Calu3 (cell line): Measurements from ENCODE around the gene CST8. TPM values are rescaled to one million over a fixed set of nuclear protein-coding genes. Genes with fewer than 3 reads are reported as not detected.

Experiments
- BruUV-seq: library from RNA; stranded (reverse); fragments of 400-500 nt; replicated peaks from 2 replicates; lab custom pipeline; 2021; lab: Mats Ljungman, UMichigan
- CTCF ChIA-PET: fragments of 300-600 bp; sonication (Branson Sonifier 250); formaldehyde crosslinking; loops from one replicate; lab custom pipeline; 2022; ENCODE audit warnings: antibody characterized with exemption; lab: Charles Lee
- DNase-seq: peaks from one replicate; pipeline ENCODE4 v3.0.0; 2022
- H3K27ac Mint-ChIP-seq: one replicate; pipeline ENCODE4 v1.8.0; 2022; ENCODE audit warnings: mixed read lengths; ENCODE audit not compliant: unreplicated experiment
- H3K27me3 Mint-ChIP-seq: one replicate; pipeline ENCODE4 v1.8.0; 2022; ENCODE audit warnings: mixed read lengths; ENCODE audit not compliant: unreplicated experiment
- H3K36me3 Mint-ChIP-seq: one replicate; pipeline ENCODE4 v1.8.0; 2022; ENCODE audit warnings: mild to moderate bottlenecking, moderate library complexity, mixed read lengths; ENCODE audit not compliant: insufficient read depth, unreplicated experiment
- H3K4me1 Mint-ChIP-seq: one replicate; pipeline ENCODE4 v1.8.0; 2022; ENCODE audit warnings: mild to moderate bottlenecking, low read depth, mixed read lengths; ENCODE audit not compliant: unreplicated experiment
- H3K4me3 Mint-ChIP-seq: one replicate; pipeline ENCODE4 v1.8.0; 2022; ENCODE audit warnings: mild to moderate bottlenecking, low read depth, moderate library complexity, mixed read lengths; ENCODE audit not compliant: unreplicated experiment
- H3K9me3 Mint-ChIP-seq: one replicate; pipeline ENCODE4 v1.8.0; 2022; ENCODE audit warnings: low read depth, mixed read lengths; ENCODE audit not compliant: unreplicated experiment
- CTCF ChIP-seq: fragments of 200-600 bp; IDR thresholded peaks from one replicate; pipeline ENCODE4 v1.8.0; 2022; ENCODE audit warnings: antibody characterized with exemption; ENCODE audit not compliant: unreplicated experiment
- intact Hi-C: fragments of 100-400 bp; cut with micrococcal nuclease; formaldehyde crosslinking; loops from one replicate; pipeline ENCODE4 v1.10.0; 2022; ENCODE audit not compliant: unreplicated experiment
- total RNA-seq: library from RNA; stranded (reverse); gene quantifications from 2 replicates; pipeline ENCODE4 v1.2.3, GENCODE V29; 2022

The CST8 gene
- total RNA-seq, 1 experiment from 2014 or later, result not detected

GRCh38 chr20:23519556-23519955 is 28.6 kb downstream of the CST8 start:
- intact Hi-C loops, result no loop called here
- Mint-ChIP-seq H3K4me3 (no peak overlapping the region), H3K9me3 (no peaks in the 10 kb centered on the region), H3K36me3 (no peaks in the 10 kb centered on the region), H3K27ac (no peak overlapping the region), H3K27me3 (no peaks in the 10 kb centered on the region), H3K4me1 (no peaks in the 10 kb centered on the region)
- DNase-seq, result no peak
- CTCF ChIA-PET, result no interaction called here
- no peak for TF ChIP-seq CTCF
- BruUV-seq, result no TSS peak

DNA sequence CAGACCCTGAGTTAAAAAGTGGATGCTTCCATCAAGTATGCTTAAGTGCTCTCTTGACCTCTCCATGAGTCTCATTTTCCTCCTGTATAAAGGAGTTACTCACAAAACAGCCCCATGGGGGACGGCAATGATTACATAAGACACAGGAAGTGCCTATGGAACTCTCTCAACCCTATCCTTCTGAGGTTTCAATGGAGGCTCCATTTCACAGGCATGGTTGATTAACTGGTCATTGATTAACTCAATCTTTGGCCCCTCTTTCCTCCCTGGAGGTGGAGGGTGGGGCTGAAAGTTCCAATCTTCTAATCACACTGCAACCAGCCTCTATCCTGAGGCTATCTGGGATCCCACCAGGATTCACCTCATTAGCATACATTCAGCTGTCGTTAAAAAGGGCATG is 29.3 kb downstream of the CST8 start:
- no peak overlapping the region for H3K27ac Mint-ChIP-seq
- no peaks in the 10 kb centered on the region for H3K9me3 Mint-ChIP-seq
- no peaks in the 10 kb centered on the region for H3K27me3 Mint-ChIP-seq
- no peak overlapping the region for H3K4me3 Mint-ChIP-seq
- TF ChIP-seq CTCF, result no peak
- no peaks in the 10 kb centered on the region for H3K4me1 Mint-ChIP-seq
- CTCF ChIA-PET, result no interaction called here
- no peaks in the 10 kb centered on the region for H3K36me3 Mint-ChIP-seq
- intact Hi-C loops, result no loop called here
- DNase-seq, result no peak
- no TSS peak for BruUV-seq

DNA sequence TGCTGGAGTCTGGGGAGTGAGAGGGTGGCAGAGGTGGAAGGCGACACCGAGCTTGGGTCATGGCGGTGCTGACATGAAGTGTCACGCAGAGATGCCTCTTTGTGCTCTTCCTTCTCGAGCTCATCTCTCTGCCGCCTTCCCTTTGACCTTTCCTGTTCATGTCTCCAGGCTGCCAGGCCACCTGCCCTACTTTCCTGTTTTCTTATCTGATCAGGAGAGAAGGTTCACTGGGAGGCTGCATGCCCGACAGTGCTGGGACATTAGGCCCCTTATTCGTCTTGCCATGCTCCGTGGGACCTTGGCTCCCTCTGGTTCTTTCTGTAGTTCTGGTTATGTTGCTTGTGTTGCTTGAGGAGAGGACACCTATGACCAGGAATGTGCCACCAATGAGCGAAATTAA is 33.2 kb downstream of the CST8 start:
- BruUV-seq, result no TSS peak
- no peaks in the 10 kb centered on the region for H3K27me3 Mint-ChIP-seq
- no peaks in the 10 kb centered on the region for H3K36me3 Mint-ChIP-seq
- TF ChIP-seq CTCF, result no peak
- intact Hi-C loops, result no loop called here
- no peak overlapping the region for H3K4me3 Mint-ChIP-seq
- CTCF ChIA-PET, result no interaction called here
- DNase-seq, result no peak
- peaks cover 7% of the 10 kb centered on the region for H3K9me3 Mint-ChIP-seq
- no peak overlapping the region for H3K27ac Mint-ChIP-seq
- H3K4me1 Mint-ChIP-seq, result no peaks in the 10 kb centered on the region

DNA sequence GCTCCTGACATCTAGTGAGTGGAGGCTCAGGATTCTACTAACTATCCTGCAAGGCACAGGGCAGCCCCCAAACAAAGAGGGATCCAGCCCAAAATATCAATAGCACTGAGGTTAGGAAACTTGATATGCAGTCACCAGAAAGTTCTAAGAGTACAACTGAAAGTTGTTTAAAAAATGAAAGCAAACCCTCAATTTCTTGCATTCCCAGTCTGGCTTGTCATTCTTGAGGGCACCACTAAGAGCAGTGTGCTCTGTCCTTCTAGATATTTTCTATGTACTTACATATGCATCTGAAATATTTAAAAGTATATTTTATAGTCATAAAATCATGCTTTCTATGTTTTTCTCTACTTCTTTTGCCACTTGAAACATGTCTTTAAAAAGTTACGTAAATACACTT is 35.9 kb downstream of the CST8 start:
- H3K27ac Mint-ChIP-seq, result no peak overlapping the region
- no peak for DNase-seq
- H3K9me3 Mint-ChIP-seq, result peaks cover 7% of the 10 kb centered on the region
- TF ChIP-seq CTCF, result no peak
- no TSS peak for BruUV-seq
- H3K27me3 Mint-ChIP-seq, result no peaks in the 10 kb centered on the region
- no peak overlapping the region for H3K4me3 Mint-ChIP-seq
- H3K36me3 Mint-ChIP-seq, result no peaks in the 10 kb centered on the region
- CTCF ChIA-PET, result no interaction called here
- H3K4me1 Mint-ChIP-seq, result no peaks in the 10 kb centered on the region
- intact Hi-C loops, result no loop called here
